Measurements from ENCODE around the gene INSIG2.

INSIG2 gene

DNA sequence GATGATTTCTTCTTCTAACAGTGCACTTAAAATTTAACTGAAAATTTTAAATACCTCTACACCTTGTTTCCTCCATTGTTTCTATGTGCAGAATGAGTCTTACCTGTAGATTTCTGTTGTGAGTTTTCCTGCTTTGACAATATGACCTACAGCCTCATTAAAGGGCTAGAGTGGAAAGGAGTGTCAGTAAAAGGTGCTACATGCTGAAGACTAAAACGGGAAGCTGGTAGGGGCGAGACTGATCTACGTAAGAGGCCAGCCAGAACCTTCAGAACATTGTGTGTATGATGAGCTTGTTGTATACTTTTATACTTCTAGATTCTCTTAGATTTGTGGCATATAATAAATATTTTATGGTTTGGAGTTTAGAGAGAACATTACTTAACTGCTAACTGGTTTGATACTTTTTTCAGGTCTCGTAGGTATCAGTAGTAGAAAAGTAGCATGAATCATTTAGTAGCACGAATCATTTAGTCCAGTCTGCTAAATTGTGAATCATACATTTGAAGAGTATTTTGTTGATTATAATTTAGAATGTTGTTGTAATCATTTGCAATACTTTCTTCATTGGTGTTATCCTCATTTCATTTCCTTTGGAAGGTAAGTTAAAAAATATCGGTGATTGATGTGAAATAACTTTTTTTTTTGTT, 14.3 kb downstream of the INSIG2 start:
- DNase-seq, result no peak

DNA sequence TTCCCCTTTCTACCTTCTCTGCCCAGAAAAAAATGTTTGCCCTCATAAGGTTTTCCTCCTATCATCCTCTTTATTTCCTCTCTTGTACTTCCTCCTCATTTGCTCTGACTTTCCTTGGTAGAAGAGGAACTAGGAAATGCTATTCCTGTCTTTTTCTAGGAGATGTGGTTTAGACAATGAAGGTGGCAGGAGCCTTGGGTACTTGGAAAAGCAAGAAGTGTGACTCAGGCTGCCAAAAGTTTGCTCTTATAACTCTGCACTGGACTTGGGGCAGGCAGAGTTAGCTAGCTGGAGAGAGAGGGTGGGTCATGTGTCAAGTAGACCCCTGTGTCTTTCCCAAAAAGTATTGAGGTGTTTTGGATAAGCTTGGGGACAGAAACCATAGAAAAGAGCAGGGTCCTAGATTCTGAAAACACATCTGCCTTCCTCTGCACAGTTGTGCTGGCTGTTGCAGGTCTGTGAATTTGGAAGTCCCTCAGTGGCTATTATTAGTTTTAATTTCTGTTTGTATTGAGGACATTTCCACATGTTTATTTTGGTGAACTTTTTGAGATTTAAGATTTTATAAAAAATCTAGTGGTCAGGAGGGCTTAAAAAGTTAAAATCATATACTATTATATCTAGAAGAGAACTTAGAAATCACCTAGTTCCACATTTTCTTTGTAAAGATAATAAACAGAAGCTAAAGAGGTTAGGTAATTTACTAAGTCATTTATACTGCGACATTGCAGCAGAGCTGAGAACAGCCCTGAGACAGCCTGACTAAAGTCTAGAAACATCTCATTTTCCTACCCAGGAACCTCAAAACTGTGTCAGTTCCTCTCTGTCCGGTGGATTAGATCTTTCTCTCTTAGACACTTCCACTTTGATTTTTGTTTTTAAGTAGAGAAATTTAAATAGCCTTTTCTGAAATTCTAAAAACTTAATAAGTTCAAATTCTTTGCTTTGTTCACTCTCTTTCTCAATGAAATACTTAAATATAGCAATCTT, 16.0 kb downstream of the INSIG2 start:
- no peak for DNase-seq

- DNase-seq, result no peak
Measured at GRCh38 chr2:118105497-118105896, 17.2 kb downstream of the INSIG2 start.

DNA sequence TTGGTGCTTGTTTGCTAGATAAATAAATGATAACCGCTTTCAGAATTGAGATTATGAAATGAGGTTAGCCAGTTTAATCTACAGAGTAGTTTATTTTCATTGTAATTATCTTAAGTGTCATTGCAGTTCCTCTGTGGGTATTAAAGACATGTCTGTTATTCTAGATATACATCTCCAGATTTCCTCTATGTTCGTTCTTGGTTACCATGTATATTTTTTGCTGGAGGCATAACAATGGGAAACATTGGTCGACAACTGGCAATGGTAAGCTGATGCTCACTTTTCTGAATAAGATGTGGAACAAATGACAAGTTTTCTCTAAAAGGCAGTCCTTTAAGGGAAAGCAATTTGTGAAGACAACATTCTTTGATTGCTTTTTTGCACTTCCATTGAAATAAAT, 18.7 kb downstream of the INSIG2 start:
- DNase-seq, result no peak

DNA sequence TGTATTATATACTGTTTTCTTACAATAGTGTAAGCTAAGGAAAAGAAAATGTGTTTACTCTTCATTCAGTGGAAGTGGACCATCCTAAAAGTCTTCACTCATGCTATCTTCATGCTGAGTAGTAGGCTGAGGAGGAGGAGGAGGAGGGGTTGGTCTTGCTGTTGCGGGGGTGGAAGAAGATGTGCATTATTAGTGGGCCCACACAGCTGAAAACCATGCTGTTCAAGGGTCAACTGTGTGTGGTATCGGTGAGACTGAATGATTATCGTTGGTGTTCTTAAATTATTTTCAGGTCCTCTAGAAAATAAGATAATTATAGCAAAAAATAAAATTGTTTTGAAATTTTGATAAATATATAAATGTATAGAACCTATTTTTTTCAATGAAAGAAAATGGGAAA, 22.0 kb downstream of the INSIG2 start:
- DNase-seq, result no peak

DNA sequence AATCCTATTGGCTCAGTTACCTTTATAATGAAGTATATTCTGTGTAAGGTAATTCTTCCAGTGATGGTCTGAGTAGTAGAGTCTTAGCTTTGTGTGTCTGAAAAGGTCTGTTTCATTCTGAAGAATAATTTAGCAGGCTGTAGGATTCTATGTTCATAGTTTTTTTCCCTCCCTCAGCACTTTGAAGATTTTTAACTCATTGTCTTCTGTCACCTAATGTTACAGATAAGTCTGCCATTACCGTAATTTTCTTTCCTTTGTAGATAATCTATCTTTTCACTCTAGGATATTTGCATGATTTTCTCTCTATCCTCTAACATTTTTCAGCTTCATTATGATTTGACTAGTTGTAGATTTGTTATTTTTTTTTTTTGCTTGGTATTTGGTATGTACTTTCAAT, 22.7 kb downstream of the INSIG2 start:
- DNase-seq, result no peak

- DNase-seq, result peak; percentile 54
Measured at GRCh38 chr2:118112771-118113334, 24.6 kb downstream of the INSIG2 start.

DNA sequence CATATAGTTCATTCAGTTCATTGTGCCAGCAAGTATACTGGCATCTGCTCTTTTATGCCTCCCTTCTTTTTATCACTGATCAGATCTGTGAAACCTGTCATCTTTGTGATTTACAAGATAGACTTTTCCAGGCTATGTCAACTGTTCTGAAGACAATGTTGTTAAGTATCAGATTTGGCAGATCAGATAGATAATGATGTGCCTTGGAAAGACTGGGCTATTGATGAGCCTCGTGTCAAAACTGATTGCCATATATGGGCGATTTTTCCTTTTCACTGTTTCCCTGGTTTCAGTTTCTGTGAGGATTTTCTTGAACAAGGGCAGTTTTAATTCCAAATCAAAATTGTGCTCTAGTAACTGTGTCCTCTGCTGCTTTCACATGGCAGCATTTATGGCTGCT, 26.6 kb downstream of the INSIG2 start:
- no peak for DNase-seq

DNA sequence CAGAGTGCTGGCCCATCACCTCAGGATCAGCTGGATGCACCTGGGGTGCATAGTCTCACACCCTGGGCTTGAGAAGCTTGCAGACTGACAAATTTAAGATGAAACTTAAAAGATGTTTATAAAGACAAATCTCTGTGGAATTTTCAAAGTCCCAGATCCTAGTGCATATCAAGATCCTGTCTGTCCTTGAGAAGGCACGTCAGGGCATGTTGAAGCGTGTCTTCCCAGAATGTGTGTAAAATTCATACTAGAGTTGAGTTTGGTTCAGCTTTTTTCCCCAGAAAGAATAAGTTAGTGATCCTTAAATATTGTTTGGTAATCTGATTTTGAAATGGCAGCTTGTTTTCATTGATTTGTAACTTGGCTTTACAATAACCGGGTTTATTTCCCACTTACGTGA, 27.5 kb downstream of the INSIG2 start:
- no peak for DNase-seq

DNA sequence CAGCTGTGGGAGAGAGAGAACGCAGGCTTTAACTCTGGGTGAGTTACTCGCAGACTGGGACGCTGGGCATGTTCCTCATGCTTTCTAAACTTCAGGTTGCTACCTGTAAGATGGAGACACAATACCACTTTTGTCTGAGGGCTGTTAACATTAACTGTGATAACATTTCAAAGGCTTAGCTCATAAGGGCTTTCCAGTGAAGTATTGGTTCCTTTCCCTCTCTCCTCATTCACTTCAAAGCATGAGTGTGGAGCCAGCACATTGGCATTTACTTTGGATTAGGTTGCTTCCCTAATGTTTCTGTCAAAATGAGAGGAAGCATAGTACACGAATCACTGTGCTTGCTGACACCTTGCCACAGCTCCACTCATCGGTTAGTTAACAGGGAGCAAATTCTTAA, 30.2 kb downstream of the INSIG2 start:
- no peak for DNase-seq

DNA sequence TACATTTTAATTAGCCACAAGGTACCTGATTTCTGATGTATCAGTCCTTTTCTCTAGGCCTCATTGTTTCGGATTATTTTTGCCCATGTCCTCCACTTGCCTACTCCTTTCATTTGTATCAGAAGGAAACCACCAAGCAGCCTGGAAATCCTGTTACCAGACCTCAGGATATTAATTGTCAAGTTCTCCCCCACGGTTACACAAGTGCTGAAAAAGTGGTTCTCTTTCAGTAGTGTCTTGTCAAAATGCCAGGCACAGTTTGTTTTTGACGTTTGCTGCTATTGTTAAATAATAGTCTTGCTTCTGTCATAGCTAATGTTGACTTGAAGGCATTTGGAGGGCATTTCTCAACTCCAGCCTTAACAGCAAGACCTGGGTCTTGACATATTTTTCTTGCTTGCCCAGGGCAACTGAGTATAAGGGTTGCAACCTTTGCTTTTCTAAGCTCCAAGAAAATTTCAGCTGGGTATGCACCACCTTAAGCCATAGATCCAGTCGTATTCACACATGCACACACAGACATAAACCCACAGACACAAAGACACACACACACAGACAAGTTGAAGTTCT, 31.0 kb downstream of the INSIG2 start:
- no peak for DNase-seq

DNA sequence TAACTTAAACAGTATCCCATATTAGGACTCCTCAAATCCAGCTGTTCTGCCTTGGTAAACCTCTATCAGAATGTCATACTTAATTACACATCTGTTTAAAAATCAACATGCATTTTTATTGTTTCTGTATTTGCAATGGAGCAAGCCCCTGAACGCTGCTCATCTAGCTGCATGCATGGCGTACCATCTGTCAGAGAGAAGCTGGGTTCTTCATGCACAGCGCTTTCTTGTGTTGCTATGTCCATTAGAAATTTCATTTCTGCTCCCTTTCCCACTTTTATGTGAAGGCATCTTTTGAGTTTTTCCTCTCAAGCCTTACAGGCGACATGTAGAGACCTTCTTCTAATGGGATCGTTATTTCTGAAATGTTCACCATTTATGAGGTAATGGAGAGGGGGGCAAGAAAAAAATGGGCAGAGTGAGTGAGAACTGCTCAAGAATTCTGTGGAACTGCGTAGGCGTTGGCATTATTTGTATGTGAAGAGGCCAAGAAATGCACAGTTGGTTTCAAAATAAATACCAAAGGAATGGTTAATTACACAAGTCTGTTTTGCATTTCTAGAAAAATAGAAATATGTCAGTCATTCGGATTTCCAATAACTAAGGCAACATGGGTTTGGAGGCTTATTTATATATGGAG, 31.6 kb downstream of the INSIG2 start:
- DNase-seq, result peak; percentile 58

- DNase-seq, result no peak
Measured at GRCh38 chr2:118120401-118120780, 32.1 kb downstream of the INSIG2 start.

DNA sequence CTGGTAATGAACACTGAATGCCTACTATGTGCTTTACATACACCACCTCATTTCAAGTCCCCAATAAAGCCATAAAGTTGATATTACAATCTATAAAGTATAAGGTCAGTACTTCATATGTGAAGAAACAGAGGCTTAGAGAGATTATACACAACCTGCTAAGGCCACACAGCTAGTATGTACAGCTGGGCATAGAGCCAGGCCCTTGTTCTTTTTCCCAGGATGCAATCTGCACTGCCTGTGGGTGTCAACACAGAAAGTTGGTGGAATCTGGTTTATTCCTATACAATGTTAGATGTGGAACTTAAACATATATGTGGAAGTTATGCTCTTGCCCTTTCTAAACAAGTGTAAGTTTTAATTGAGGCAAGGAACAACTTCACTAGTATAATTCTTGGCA, 32.8 kb downstream of the INSIG2 start:
- no peak for DNase-seq

GRCh38 chr2:118121986-118122524, 33.8 kb downstream of the INSIG2 start:
- no peak for DNase-seq

DNA sequence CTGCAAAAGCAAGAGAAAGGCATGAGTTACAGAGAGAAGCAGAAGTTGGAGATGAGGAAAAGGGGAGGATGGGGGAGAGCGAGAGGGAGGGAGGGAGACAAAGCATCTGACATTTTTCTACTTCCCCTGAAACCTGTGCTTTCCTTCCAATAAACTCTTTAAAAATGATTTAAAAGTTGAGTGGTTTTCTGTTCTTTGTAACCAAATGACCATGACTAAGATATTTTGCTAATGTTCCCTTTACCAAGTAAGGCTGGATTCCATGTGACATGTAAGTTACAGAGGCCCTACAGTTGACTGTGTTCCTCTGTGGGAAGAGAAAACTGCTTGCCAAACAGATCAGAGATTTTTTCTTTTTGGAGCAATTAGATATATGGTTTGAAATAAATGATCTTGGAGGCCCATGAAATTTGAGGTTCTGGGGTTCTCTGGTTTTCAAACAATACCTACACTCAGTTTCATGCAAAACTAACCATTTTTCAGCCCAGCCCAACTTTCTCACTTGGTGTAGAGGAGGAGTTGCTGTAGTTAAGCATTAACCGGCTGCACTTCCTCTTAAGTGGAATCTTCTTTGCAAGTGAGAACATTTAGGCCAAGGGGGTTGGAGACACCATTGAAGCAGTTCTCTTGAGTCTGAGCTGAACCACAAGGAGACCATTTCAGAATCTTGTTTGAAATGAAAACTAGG, 34.5 kb downstream of the INSIG2 start:
- no peak for DNase-seq

GRCh38 chr2:118123561-118124232, 35.4 kb downstream of the INSIG2 start:
- DNase-seq, result peak; percentile 84

GRCh38 chr2:118124288-118124891, 36.1 kb downstream of the INSIG2 start:
- DNase-seq, result no peak

DNA sequence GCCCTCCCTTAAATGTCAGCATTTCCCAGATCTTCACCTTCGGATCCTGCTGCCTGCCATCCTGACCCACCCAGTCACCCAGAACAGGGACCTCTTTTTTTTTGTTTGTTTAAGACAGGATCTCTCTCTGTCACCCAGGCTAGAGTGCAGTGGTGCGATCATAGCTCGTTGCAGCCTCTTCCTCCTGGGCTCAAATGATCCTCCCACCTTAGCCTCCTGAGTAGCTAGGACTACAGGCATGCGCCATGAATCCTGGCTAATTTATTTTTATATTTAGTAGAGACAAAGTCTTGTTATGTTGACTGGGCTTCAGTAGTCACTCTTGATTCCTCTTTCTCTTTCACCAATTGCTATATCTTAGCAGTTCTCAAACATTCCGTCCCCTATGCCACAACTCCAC, 39.0 kb downstream of the INSIG2 start:
- no peak for DNase-seq

GRCh38 chr2:118128826-118129225, 40.6 kb downstream of the INSIG2 start:
- DNase-seq, result no peak

- DNase-seq, result no peak
Measured at GRCh38 chr2:118130385-118130784, 42.1 kb downstream of the INSIG2 start.

Data from fibroblast of skin of scalp (primary cell).